ENCODE measurements around the gene WNK2. TPM values are rescaled to one million over a fixed set of nuclear protein-coding genes. Genes with fewer than 3 reads are reported as not detected.

WNK2 gene
- total RNA-seq, 4 donors from 2014 or later = 6.2 to 31.9 (median 18.9) TPM

GRCh38 chr9:93324191-93324834, 140.4 kb downstream of the WNK2 start:
- intact Hi-C loops (cut with DNase I; ENCODE audit: low total_unique reads) = no loop called here
- Histone ChIP-seq H3K27me3 (no peaks in the 10 kb centered on the region), H3K27ac (no peak overlapping the region), H3K4me1 (no peaks in the 10 kb centered on the region), H3K4me3 (no peak overlapping the region), H3K36me3 (no peaks in the 10 kb centered on the region), H3K9me3 (no peaks in the 10 kb centered on the region)
- DNase-seq = no peak
- TF ChIP-seq POLR2A (IDR thresholded peaks at IDR 0.05) (no peak), CTCF (IDR thresholded peaks at IDR 0.05) (no peak)

- H3K9me3 ChIP-seq = no peaks in the 10 kb centered on the region
- H3K27ac ChIP-seq = no peak overlapping the region
- TF ChIP-seq POLR2A (IDR thresholded peaks at IDR 0.05) = no peak
- no peak for TF ChIP-seq CTCF (IDR thresholded peaks at IDR 0.05)
- no peaks in the 10 kb centered on the region for H3K27me3 ChIP-seq
- no peak overlapping the region for H3K4me3 ChIP-seq
- no peaks in the 10 kb centered on the region for H3K4me1 ChIP-seq
- no peaks in the 10 kb centered on the region for H3K36me3 ChIP-seq
- intact Hi-C loops (cut with DNase I; ENCODE audit: low total_unique reads) = no loop called here
- DNase-seq = no peak
Observed at GRCh38 chr9:93325307-93326035, 141.5 kb downstream of the WNK2 start.

GRCh38 chr9:93326056-93326455, 142.1 kb downstream of the WNK2 start:
- no peaks in the 10 kb centered on the region for H3K27me3 ChIP-seq
- H3K4me3 ChIP-seq = no peak overlapping the region
- no peaks in the 10 kb centered on the region for H3K36me3 ChIP-seq
- H3K27ac ChIP-seq = no peak overlapping the region
- TF ChIP-seq CTCF (IDR thresholded peaks at IDR 0.05) (no peak), POLR2A (IDR thresholded peaks at IDR 0.05) (no peak)
- no peaks in the 10 kb centered on the region for H3K9me3 ChIP-seq
- no peaks in the 10 kb centered on the region for H3K4me1 ChIP-seq
- intact Hi-C loops (cut with DNase I; ENCODE audit: low total_unique reads) = no loop called here
- DNase-seq = no peak

GRCh38 chr9:93326654-93327053, 142.7 kb downstream of the WNK2 start:
- intact Hi-C loops (cut with DNase I; ENCODE audit: low total_unique reads) = no loop called here
- H3K9me3 ChIP-seq = no peaks in the 10 kb centered on the region
- H3K36me3 ChIP-seq = no peaks in the 10 kb centered on the region
- H3K27ac ChIP-seq = no peak overlapping the region
- no peaks in the 10 kb centered on the region for H3K27me3 ChIP-seq
- TF ChIP-seq POLR2A (IDR thresholded peaks at IDR 0.05) = no peak
- no peak for TF ChIP-seq CTCF (IDR thresholded peaks at IDR 0.05)
- no peak overlapping the region for H3K4me3 ChIP-seq
- no peaks in the 10 kb centered on the region for H3K4me1 ChIP-seq
- no peak for DNase-seq

GRCh38 chr9:93329629-93330280, 145.8 kb downstream of the WNK2 start:
- Histone ChIP-seq H3K27me3 (no peaks in the 10 kb centered on the region), H3K4me3 (no peak overlapping the region), H3K36me3 (no peaks in the 10 kb centered on the region), H3K9me3 (no peaks in the 10 kb centered on the region), H3K4me1 (no peaks in the 10 kb centered on the region), H3K27ac (no peak overlapping the region)
- TF ChIP-seq CTCF (IDR thresholded peaks at IDR 0.05) = no peak
- TF ChIP-seq POLR2A (IDR thresholded peaks at IDR 0.05) = no peak
- intact Hi-C loops (cut with DNase I; ENCODE audit: low total_unique reads) = no loop called here
- DNase-seq = no peak
